Heart right ventricle (tissue), 16 donors: ENCODE measurements around the gene RBP5. TPM values are rescaled to one million over a fixed set of nuclear protein-coding genes. Genes with fewer than 3 reads are reported as not detected.
A peak's percentile ranks its signal among the peaks of the same experiment; 100 is the strongest.

Experiments
- ATAC-seq, 8 donors: fragments of 200-7000 bp; cut with Tn5 transposase; one replicate each; pipeline ENCODE4 v1.9.1; 2020; ENCODE audit warnings: mild to moderate bottlenecking in 8 of 8, moderate library complexity in 8 of 8, moderate number of reproducible peaks in 1 of 8
- DNase-seq, 2 donors: peaks; one replicate each; pipeline ENCODE4 v3.0.0-alpha.2; 2020
- H3K27ac ChIP-seq, 10 donors: fragments of 200-600 bp; sonication (generic) in 2 of 10; one replicate each; pipeline versions ENCODE4 v1.5.0 to v1.8.0; 2020 to 2022; ENCODE audit warnings: mild to moderate bottlenecking in 3 of 10
- H3K27me3 ChIP-seq, 7 donors: fragments of 200-600 bp; one replicate each; pipeline ENCODE4 v1.8.0; 2021 to 2022; ENCODE audit warnings: mild to moderate bottlenecking in 2 of 7
- H3K36me3 ChIP-seq, 9 donors: fragments of 200-600 bp; sonication (generic) in 1 of 9; one replicate each; pipeline versions ENCODE4 v1.5.0 to v1.8.0; 2020 to 2022; ENCODE audit warnings: mild to moderate bottlenecking in 2 of 9
- H3K4me1 ChIP-seq, 9 donors: fragments of 200-600 bp; sonication (generic) in 1 of 9; one replicate each; pipeline versions ENCODE4 v1.5.0 to v1.8.0; 2020 to 2022; ENCODE audit warnings: mild to moderate bottlenecking in 4 of 9
- H3K4me3 ChIP-seq, 10 donors: fragments of 200-600 bp; sonication (generic) in 2 of 10; one replicate each; pipeline versions ENCODE4 v1.5.0 to v1.8.0; 2020 to 2022; ENCODE audit warnings: mild to moderate bottlenecking in 7 of 10, moderate library complexity in 2 of 10
- H3K9me3 ChIP-seq, 11 donors: fragments of 200-600 bp in 10 of 11; sonication (generic) in 2 of 11; one replicate each; pipeline versions ENCODE4 v1.5.0 to v1.8.0; 2013 to 2022; ENCODE audit warnings: mild to moderate bottlenecking in 2 of 11, control low read depth in 1 of 11, moderate library complexity in 1 of 11
- CTCF ChIP-seq, 9 donors: fragments of 200-600 bp; sonication (generic) in 2 of 9; IDR thresholded peaks; one replicate each; pipeline versions ENCODE4 v1.5.0 to v1.8.0; 2021 to 2022; ENCODE audit warnings: antibody characterized with exemption in 9 of 9, mild to moderate bottlenecking in 5 of 9, moderate library complexity in 1 of 9
- WGBS, 2 donors: extraction: QIAGEN DNeasy Blood & Tissue Kit; methylation state at CpG; one replicate each; pipeline ENCODE4 v1.1.7; 2013; ENCODE audit warnings: inconsistent platforms in 1 of 2; 5-methylcytosine and 5-hydroxymethylcytosine counted together
- intact Hi-C, 10 donors: fragments of 100-400 bp; cut with DNase I; formaldehyde crosslinking; loops; one replicate each; pipeline versions ENCODE4 v1.11.1 to v1.14.2; 2022
- polyA plus RNA-seq, 2 donors: library from polyadenylated mRNA; stranded (reverse); fragments of 200-250 nt; gene quantifications; one replicate each; pipeline ENCODE4 v1.2.3, GENCODE V29; 2013
- total RNA-seq, 10 donors: library from RNA; stranded (reverse); fragmentation: NEBNext Ultra II Directional in 3 of 10; extraction: Animal tissue kit (Norgen Biotek cat#: 25700) in 3 of 10; gene quantifications; one replicate each; pipeline versions ENCODE4 v1.2.1 to v1.2.4, GENCODE V29; 2021 to 2023
- donor health status: Arrhythmogenic right ventricular cardiomyopathy.
- donor health status: ischemic (EF 13 %, LVEDD 7.1; RV severe dilation, severe dysfunction).
- donor health status: healthy with polysubstance abuse.
- donor health status: DM: no; HTN: yes; CAD: no.
- donor health status: DM: no; HTN: no; CAD: no.
- donor health status: ischemic (EF 25% LVEDD 6.9; RV normal size, moderate dysfunction).
- donor health status: ischemic (EF 25% LVEDD 5.7; RV mildly dilated, moderate dysfunction).
- donor health status: healthy.
- donor health status: DM: yes; HTN: yes; CAD: no.
- donor health status: Ischemic cardiomyopathy.
- donor health status: ischemic (EF 35%, LVEDD 5.7; RV mildly dilated, moderate dysfunction).
- donor health status: nonischemic (EF 11% LVEDD 7.7; RV severe dilation, severe dysfunction).
- donor health status: DM: yes; HTN: yes; CAD: no.
- donor health status: PGD.
- donor health status: ischemic (EF 29% LVEDD 5.4; RV normal size, mild dysfunction).
- donor health status: nonischemic (EF 23%, LVEDD 6.1; RV moderate dilation, normal function).

The RBP5 gene
- total and polyA plus RNA-seq, 12 donors, result 0.34 to 3.2 (median 0.64) TPM; not detected in 6

- intact Hi-C loops, result loop anchor here in 2 of 10 donors (10.0 kb wide), 2 partner anchors 49 to 159 kb away; partner anchors contain the start of genes C12orf57 (in 1 of the 2) and RNU7-1 (in 1 of the 2)
These were observed 24.7 kb downstream of the RBP5 start for GRCh38 chr12:7103837-7104584.

GRCh38 chr12:7102582-7102981 lies 26.1 kb downstream of the RBP5 start:
- no peaks in the 10 kb centered on the region for H3K27me3 ChIP-seq
- no peak overlapping the region for H3K4me3 ChIP-seq
- no peak for ATAC-seq
- H3K36me3 ChIP-seq, result peaks cover 0 to 71% (median 0%) of the 10 kb centered on the region in 9 donors
- H3K9me3 ChIP-seq, result peaks cover 0 to 13% (median 3%) of the 10 kb centered on the region in 11 donors
- intact Hi-C loops, result loop anchor here in 2 of 10 donors (10.0 kb wide), 2 partner anchors 48 to 158 kb away; partner anchors contain the start of genes C12orf57 (in 1 of the 2) and RNU7-1 (in 1 of the 2)
- H3K27ac ChIP-seq, result no peak overlapping the region
- WGBS, 2 donors, result 80 to 84% methylated on average over 3 of the region's 3 CpGs
- TF ChIP-seq CTCF (IDR thresholded peaks at IDR 0.05), result no peak
- DNase-seq, result no peak
- peaks cover 0 to 34% (median 0%) of the 10 kb centered on the region in 9 donors for H3K4me1 ChIP-seq

More at GRCh38 chr12:7103837-7104584, 24.7 kb downstream of the RBP5 start:
- Histone ChIP-seq H3K9me3 (peaks cover 0 to 13% (median 3%) of the 10 kb centered on the region in 11 donors), H3K4me3 (no peak overlapping the region), H3K27ac (no peak overlapping the region), H3K4me1 (peaks cover 0 to 43% (median 5%) of the 10 kb centered on the region in 9 donors), H3K36me3 (peaks cover 0 to 56% (median 0%) of the 10 kb centered on the region in 9 donors), H3K27me3 (no peaks in the 10 kb centered on the region)
- WGBS, 2 donors, result 91 to 92% methylated on average over 14 of the region's 14 CpGs
- no peak for DNase-seq
- no peak for TF ChIP-seq CTCF (IDR thresholded peaks at IDR 0.05)
- no peak for ATAC-seq

GRCh38 chr12:7101694-7102131 lies 27.0 kb downstream of the RBP5 start:
- H3K4me3 ChIP-seq, result no peak overlapping the region
- H3K4me1 ChIP-seq, result peaks cover 0 to 26% (median 0%) of the 10 kb centered on the region in 9 donors
- peak overlapping the region in 2 of 10 donors; percentile 21 to 26 for H3K27ac ChIP-seq
- H3K9me3 ChIP-seq, result peaks cover 0 to 13% (median 3%) of the 10 kb centered on the region in 11 donors
- DNase-seq (no peak), ATAC-seq (peak in 6 of 8 donors; percentile 22 to 67 (median 39))
- 69 to 78% methylated on average over 10 of the region's 10 CpGs for WGBS, 2 donors
- intact Hi-C loops, result loop anchor here in 2 of 10 donors (10.0 kb wide), 2 partner anchors 47 to 157 kb away; partner anchors contain the start of genes C12orf57 (in 1 of the 2) and RNU7-1 (in 1 of the 2)
- H3K27me3 ChIP-seq, result no peaks in the 10 kb centered on the region
- TF ChIP-seq CTCF (IDR thresholded peaks at IDR 0.05), result no peak
- peaks cover 0 to 78% (median 0%) of the 10 kb centered on the region in 9 donors for H3K36me3 ChIP-seq

- peak in 2 of 8 donors; percentile 18 to 34 for ATAC-seq
- Histone ChIP-seq H3K9me3 (peaks cover 0 to 8% (median 1%) of the 10 kb centered on the region in 11 donors), H3K4me1 (peaks cover 0 to 24% (median 0%) of the 10 kb centered on the region in 9 donors), H3K27me3 (no peaks in the 10 kb centered on the region), H3K4me3 (no peak overlapping the region), H3K27ac (peak overlapping the region in 2 of 10 donors; percentile 21 to 26), H3K36me3 (peaks cover 0 to 78% (median 0%) of the 10 kb centered on the region in 9 donors)
- TF ChIP-seq CTCF (IDR thresholded peaks at IDR 0.05), result no peak
- no peak for DNase-seq
- intact Hi-C loops, result loop anchor here in 2 of 10 donors (10.0 kb wide), 2 partner anchors 46 to 156 kb away; partner anchors contain the start of genes C12orf57 (in 1 of the 2) and RNU7-1 (in 1 of the 2)
- WGBS, 2 donors, result 89 to 92% methylated on average over 4 of the region's 4 CpGs
These were observed 27.5 kb downstream of the RBP5 start for GRCh38 chr12:7101047-7101693.
